ENCODE results near the gene TOP1. TPM values are rescaled to one million over a fixed set of nuclear protein-coding genes. Genes with fewer than 3 reads are reported as not detected.

Gene TOP1
- total RNA-seq, 1 donor from 2014 or later, result 118 TPM

- Mint-ChIP-seq H3K4me1 (ENCODE audit: low read depth) (peaks cover 64% of the 10 kb centered on the region), H3K36me3 (ENCODE audit: low read depth) (peaks cover 11% of the 10 kb centered on the region), H3K27me3 (ENCODE audit: low read depth) (no peaks in the 10 kb centered on the region), H3K4me3 (ENCODE audit: low read depth) (no peak overlapping the region), H3K9me3 (peaks cover 7% of the 10 kb centered on the region), H3K27ac (no peak overlapping the region)
- intact Hi-C loops (cut with micrococcal nuclease), result no loop called here
- no peak for DNase-seq (ENCODE audit: low spot score)
Measured at GRCh38 chr20:41006936-41007474, 21.6 kb upstream of the TOP1 start.

DNA sequence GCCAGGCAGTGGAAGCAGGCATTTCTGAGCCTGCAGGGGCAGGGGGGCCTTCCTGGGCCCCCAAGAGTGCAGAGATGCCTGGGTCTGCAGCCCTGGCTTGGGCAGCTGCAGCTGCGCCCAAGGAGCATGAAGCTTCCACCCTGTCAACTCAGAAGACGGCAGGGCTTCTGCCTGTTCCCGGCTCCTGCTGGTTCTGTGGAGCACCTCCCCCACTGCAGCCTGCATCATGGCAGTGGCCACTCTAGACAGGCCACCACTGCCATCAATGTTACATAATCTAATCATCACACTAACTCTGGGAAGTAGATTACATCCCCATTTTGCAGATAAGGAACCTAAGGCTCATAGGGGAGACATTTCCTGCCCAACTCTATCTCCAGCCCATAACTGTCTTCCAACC is 21.1 kb upstream of the TOP1 start:
- H3K27me3 Mint-ChIP-seq (ENCODE audit: low read depth), result no peaks in the 10 kb centered on the region
- H3K36me3 Mint-ChIP-seq (ENCODE audit: low read depth), result peaks cover 11% of the 10 kb centered on the region
- peaks cover 67% of the 10 kb centered on the region for H3K4me1 Mint-ChIP-seq (ENCODE audit: low read depth)
- peaks cover 7% of the 10 kb centered on the region for H3K9me3 Mint-ChIP-seq
- H3K27ac Mint-ChIP-seq, result peak overlapping the region; percentile 83
- no peak for DNase-seq (ENCODE audit: low spot score)
- intact Hi-C loops (cut with micrococcal nuclease), result no loop called here
- H3K4me3 Mint-ChIP-seq (ENCODE audit: low read depth), result peak overlapping the region; percentile 34

DNA sequence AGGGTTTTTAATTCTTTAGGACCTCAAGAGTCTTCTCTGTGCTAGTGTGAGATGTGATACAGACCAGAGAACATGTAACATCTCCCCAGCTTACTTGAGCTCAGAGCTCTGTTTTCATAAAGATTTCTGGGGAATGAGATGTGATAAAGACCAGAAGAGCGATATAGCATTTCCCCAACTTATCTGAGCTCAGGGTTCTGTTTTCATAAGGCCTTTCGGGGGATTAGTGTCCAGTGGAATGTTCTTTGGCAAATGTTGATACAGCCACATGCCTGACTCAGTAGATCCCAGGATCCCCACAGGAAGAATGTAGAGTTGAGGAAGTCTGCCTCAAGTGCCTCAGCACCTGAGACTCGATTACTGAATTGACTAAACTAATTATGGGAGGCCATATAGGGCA is 18.7 kb upstream of the TOP1 start:
- H3K4me1 Mint-ChIP-seq (ENCODE audit: low read depth), result peaks cover 53% of the 10 kb centered on the region
- peaks cover 11% of the 10 kb centered on the region for H3K36me3 Mint-ChIP-seq (ENCODE audit: low read depth)
- intact Hi-C loops (cut with micrococcal nuclease), result no loop called here
- peak overlapping the region; percentile 52 for H3K27ac Mint-ChIP-seq
- H3K4me3 Mint-ChIP-seq (ENCODE audit: low read depth), result no peak overlapping the region
- H3K9me3 Mint-ChIP-seq, result peaks cover 7% of the 10 kb centered on the region
- H3K27me3 Mint-ChIP-seq (ENCODE audit: low read depth), result no peaks in the 10 kb centered on the region
- no peak for DNase-seq (ENCODE audit: low spot score)

GRCh38 chr20:41011551-41012067 is 17.0 kb upstream of the TOP1 start:
- H3K36me3 Mint-ChIP-seq (ENCODE audit: low read depth), result peaks cover 7% of the 10 kb centered on the region
- no peak for DNase-seq (ENCODE audit: low spot score)
- H3K4me3 Mint-ChIP-seq (ENCODE audit: low read depth), result no peak overlapping the region
- no peaks in the 10 kb centered on the region for H3K27me3 Mint-ChIP-seq (ENCODE audit: low read depth)
- H3K9me3 Mint-ChIP-seq, result peaks cover 7% of the 10 kb centered on the region
- intact Hi-C loops (cut with micrococcal nuclease), result no loop called here
- peaks cover 43% of the 10 kb centered on the region for H3K4me1 Mint-ChIP-seq (ENCODE audit: low read depth)
- peak overlapping the region; percentile 26 for H3K27ac Mint-ChIP-seq

- Mint-ChIP-seq H3K27me3 (ENCODE audit: low read depth) (no peaks in the 10 kb centered on the region), H3K27ac (no peak overlapping the region), H3K4me3 (ENCODE audit: low read depth) (no peak overlapping the region), H3K4me1 (ENCODE audit: low read depth) (peaks cover 27% of the 10 kb centered on the region), H3K36me3 (ENCODE audit: low read depth) (no peaks in the 10 kb centered on the region), H3K9me3 (no peaks in the 10 kb centered on the region)
- intact Hi-C loops (cut with micrococcal nuclease), result no loop called here
- DNase-seq (ENCODE audit: low spot score), result no peak
Measured at GRCh38 chr20:41014561-41015088, 14.0 kb upstream of the TOP1 start.

- no peak for DNase-seq (ENCODE audit: low spot score)
- Mint-ChIP-seq H3K27me3 (ENCODE audit: low read depth) (peaks cover 2% of the 10 kb centered on the region), H3K4me1 (ENCODE audit: low read depth) (peaks cover 5% of the 10 kb centered on the region), H3K9me3 (no peaks in the 10 kb centered on the region), H3K4me3 (ENCODE audit: low read depth) (no peak overlapping the region), H3K36me3 (ENCODE audit: low read depth) (no peaks in the 10 kb centered on the region), H3K27ac (no peak overlapping the region)
- intact Hi-C loops (cut with micrococcal nuclease), result no loop called here
Measured at GRCh38 chr20:41017448-41018042, 11.1 kb upstream of the TOP1 start.

GRCh38 chr20:41018153-41018552 is 10.5 kb upstream of the TOP1 start:
- intact Hi-C loops (cut with micrococcal nuclease), result no loop called here
- Mint-ChIP-seq H3K27ac (no peak overlapping the region), H3K4me3 (ENCODE audit: low read depth) (no peak overlapping the region)

DNA sequence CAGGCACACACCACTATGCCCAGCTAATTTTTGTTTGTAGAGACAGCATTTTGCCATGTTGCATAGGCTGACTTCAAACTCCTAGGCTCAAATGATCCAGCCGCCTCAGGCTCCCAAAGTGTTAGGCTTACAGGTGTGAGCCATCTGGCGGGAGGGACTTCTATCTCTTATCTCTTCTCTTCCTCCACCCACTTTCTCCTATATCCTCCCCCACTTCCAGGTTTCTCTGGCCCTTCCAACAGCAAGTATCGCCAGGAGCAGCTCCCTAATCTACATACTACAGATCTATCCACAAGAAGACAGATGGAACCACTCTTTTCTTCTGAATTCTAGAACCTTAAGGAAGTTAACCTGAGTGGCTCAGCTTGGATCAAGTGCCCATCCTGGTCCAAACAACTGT is 5.1 kb upstream of the TOP1 start:
- intact Hi-C loops (cut with micrococcal nuclease), result no loop called here
- Mint-ChIP-seq H3K27me3 (ENCODE audit: low read depth) (peaks cover 2% of the 10 kb centered on the region), H3K9me3 (no peaks in the 10 kb centered on the region), H3K4me1 (ENCODE audit: low read depth) (peaks cover 6% of the 10 kb centered on the region), H3K36me3 (ENCODE audit: low read depth) (no peaks in the 10 kb centered on the region), H3K27ac (no peak overlapping the region), H3K4me3 (ENCODE audit: low read depth) (no peak overlapping the region)
- DNase-seq (ENCODE audit: low spot score), result no peak

More at GRCh38 chr20:41018153-41018552, 10.5 kb upstream of the TOP1 start:
- Mint-ChIP-seq H3K9me3 (no peaks in the 10 kb centered on the region), H3K4me1 (ENCODE audit: low read depth) (no peaks in the 10 kb centered on the region), H3K36me3 (ENCODE audit: low read depth) (no peaks in the 10 kb centered on the region), H3K27me3 (ENCODE audit: low read depth) (peaks cover 2% of the 10 kb centered on the region)
- no peak for DNase-seq (ENCODE audit: low spot score)

DNA sequence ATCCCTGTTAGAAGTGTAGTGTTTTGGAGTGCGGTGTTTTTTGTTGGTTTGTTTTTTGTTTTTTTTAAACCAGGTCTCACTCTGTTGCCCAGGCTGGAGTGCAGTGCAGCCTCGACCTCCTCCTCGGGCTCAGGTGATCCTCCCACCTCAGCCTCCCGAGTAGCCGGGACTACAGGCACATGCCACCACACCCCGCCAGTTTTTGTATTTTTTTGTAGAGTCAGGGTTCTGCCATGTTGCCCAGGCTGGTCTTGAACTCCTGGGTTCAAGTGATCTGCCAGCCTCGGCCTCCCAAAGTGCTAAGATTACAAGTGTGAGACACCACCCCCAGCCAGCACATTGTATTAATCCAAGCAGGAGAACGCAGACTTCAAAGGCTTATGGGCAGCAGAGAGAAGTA is 1.3 kb upstream of the TOP1 start:
- H3K27me3 Mint-ChIP-seq (ENCODE audit: low read depth), result no peaks in the 10 kb centered on the region
- peak overlapping the region; percentile 79 for H3K4me3 Mint-ChIP-seq (ENCODE audit: low read depth)
- no peaks in the 10 kb centered on the region for H3K9me3 Mint-ChIP-seq
- peaks cover 30% of the 10 kb centered on the region for H3K4me1 Mint-ChIP-seq (ENCODE audit: low read depth)
- H3K36me3 Mint-ChIP-seq (ENCODE audit: low read depth), result peaks cover 30% of the 10 kb centered on the region
- DNase-seq (ENCODE audit: low spot score), result no peak
- intact Hi-C loops (cut with micrococcal nuclease), result no loop called here
- H3K27ac Mint-ChIP-seq, result peak overlapping the region; percentile 65

DNA sequence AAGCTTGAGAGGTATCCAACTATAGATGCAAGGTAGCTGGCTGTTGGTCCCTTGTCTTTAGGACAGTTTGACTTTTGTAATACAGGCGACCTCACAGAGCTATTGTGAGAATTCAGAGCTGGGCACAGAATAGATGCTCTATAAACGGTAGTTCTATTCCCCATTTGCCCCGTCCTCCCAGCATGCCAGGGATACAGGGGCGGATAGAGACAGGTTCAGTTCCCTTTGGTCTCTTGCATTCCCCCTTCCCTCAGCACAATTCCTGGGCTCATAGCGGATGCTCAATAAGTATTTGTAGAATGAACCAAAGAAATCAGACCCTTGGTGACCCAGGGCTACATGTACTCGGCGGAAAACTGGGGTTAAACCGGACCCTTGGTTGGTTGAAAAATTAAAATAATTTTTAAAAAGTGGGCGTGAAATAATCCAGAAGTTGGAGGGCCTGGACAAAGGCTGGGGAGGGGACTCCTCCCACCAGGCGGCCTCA is 707 bp upstream of the TOP1 start:
- DNase-seq (ENCODE audit: low spot score), result no peak
- Mint-ChIP-seq H3K27me3 (ENCODE audit: low read depth) (no peaks in the 10 kb centered on the region), H3K9me3 (no peaks in the 10 kb centered on the region), H3K4me3 (ENCODE audit: low read depth) (peak overlapping the region; percentile 79), H3K27ac (peak overlapping the region; percentile 76), H3K4me1 (ENCODE audit: low read depth) (peaks cover 36% of the 10 kb centered on the region), H3K36me3 (ENCODE audit: low read depth) (peaks cover 35% of the 10 kb centered on the region)
- intact Hi-C loops (cut with micrococcal nuclease), result loop anchor here (1.0 to 2.0 kb wide), 4 partner anchors 25 to 109 kb away; partner anchors contain the start of gene PLCG1

- H3K36me3 Mint-ChIP-seq (ENCODE audit: low read depth), result peaks cover 49% of the 10 kb centered on the region
- intact Hi-C loops (cut with micrococcal nuclease), result loop anchor here (2.0 kb wide), 2 partner anchors 49 to 107 kb away; partner anchors contain the start of gene PLCG1
- peak overlapping the region; percentile 82 for H3K4me3 Mint-ChIP-seq (ENCODE audit: low read depth)
- no peaks in the 10 kb centered on the region for H3K27me3 Mint-ChIP-seq (ENCODE audit: low read depth)
- H3K4me1 Mint-ChIP-seq (ENCODE audit: low read depth), result peaks cover 47% of the 10 kb centered on the region
- DNase-seq (ENCODE audit: low spot score), result peak; percentile 43
- H3K27ac Mint-ChIP-seq, result peak overlapping the region; percentile 76
- H3K9me3 Mint-ChIP-seq, result no peaks in the 10 kb centered on the region
Measured at GRCh38 chr20:41029150-41029901, 704 bp downstream of the TOP1 start.

DNA sequence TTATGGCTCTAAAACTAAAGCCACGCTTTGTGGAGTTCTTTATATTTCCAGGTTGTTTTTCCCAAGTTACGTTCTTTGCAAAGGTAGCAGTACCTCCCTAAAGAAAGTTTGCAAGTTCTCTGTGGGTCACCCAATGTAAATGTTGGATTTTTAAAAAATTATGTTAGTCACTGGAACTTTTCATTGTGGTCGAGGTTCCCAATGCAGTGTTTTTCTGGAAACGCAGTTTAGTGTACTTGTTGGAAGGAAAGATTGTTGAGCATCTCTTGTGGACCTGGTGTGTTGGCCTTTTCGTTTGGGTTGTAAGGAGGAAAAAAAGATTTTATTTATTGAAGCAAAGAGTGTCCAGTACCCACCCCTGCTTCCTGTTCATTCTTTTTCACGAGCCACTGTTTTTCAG is 1.4 kb downstream of the TOP1 start:
- no peak for DNase-seq (ENCODE audit: low spot score)
- no peaks in the 10 kb centered on the region for H3K27me3 Mint-ChIP-seq (ENCODE audit: low read depth)
- H3K4me3 Mint-ChIP-seq (ENCODE audit: low read depth), result peak overlapping the region; percentile 82
- no peaks in the 10 kb centered on the region for H3K9me3 Mint-ChIP-seq
- intact Hi-C loops (cut with micrococcal nuclease), result loop anchor here (1.0 kb wide), 1 partner anchor 8 kb away; no protein-coding TSS in a partner anchor
- H3K36me3 Mint-ChIP-seq (ENCODE audit: low read depth), result peaks cover 56% of the 10 kb centered on the region
- peak overlapping the region; percentile 76 for H3K27ac Mint-ChIP-seq
- peaks cover 51% of the 10 kb centered on the region for H3K4me1 Mint-ChIP-seq (ENCODE audit: low read depth)

All from activated T-helper 2 cell treated with anti-CD3 and anti-CD28 coated beads, Interferon-gamma antibody, Interleukin-2, Interleukin-4, amounts not matched to agents 10 μg/mL and 5 μg/mL and 100 μg/mL, durations not matched to agents 14 hours and 24 hours and 36 hours (primary cell).